Fibroblast of the aortic adventitia (primary cell): Measurements from ENCODE around the gene PSMD1. TPM values are rescaled to one million over a fixed set of nuclear protein-coding genes. Genes with fewer than 3 reads are reported as not detected.

Source experiments
- DNase-seq: peaks from one replicate; pipeline ENCODE4 v3.0.0-alpha.2; 2010; ENCODE audit warnings: low read depth
- H3K4me3 ChIP-seq: 2 replicates; pipeline ENCODE4 v1.5.1; 2011; ENCODE audit warnings: low read depth, mild to moderate bottlenecking, control low read depth, low read length, moderate library complexity
- total RNA-seq: library from RNA; depleted of rRNA; stranded (reverse); fragments of >200 nt; gene quantifications from 2 replicates; pipeline ENCODE4 v1.2.3, GENCODE V29; 2012; ENCODE audit warnings: low replicate concordance
- TF ChIP-seq, protein P1 (sequence below): IDR thresholded peaks from 2 replicates; pipeline ENCODE4 v1.5.1; 2011; ENCODE audit warnings: mild to moderate bottlenecking, low read length, control low read depth, inconsistent platforms; ENCODE audit not compliant: insufficient read depth

Gene PSMD1
- total RNA-seq, 1 donor, result 127 TPM

DNA sequence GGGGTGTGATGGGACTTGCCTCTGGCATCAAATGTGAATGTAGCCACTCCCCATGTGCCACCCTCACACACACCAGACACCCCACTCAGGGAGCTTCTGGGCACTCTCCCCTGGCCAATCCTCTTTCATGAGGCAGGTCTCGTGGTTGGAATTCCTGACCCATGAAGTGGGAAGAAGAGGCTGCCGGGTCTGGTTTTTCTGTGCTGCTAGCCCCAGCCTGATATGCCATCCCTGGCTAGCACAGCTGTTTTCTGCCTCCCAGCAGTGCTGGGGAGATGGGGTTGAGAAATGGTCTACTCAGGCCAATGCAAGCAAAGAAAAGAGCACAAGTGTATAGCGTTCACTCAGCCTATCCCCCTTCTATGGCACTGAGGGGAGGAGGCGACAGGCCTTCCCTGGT is 20.5 kb upstream of the PSMD1 start:
- no peak for DNase-seq
- no peak overlapping the region for H3K4me3 ChIP-seq
- TF ChIP-seq, protein P1, sequence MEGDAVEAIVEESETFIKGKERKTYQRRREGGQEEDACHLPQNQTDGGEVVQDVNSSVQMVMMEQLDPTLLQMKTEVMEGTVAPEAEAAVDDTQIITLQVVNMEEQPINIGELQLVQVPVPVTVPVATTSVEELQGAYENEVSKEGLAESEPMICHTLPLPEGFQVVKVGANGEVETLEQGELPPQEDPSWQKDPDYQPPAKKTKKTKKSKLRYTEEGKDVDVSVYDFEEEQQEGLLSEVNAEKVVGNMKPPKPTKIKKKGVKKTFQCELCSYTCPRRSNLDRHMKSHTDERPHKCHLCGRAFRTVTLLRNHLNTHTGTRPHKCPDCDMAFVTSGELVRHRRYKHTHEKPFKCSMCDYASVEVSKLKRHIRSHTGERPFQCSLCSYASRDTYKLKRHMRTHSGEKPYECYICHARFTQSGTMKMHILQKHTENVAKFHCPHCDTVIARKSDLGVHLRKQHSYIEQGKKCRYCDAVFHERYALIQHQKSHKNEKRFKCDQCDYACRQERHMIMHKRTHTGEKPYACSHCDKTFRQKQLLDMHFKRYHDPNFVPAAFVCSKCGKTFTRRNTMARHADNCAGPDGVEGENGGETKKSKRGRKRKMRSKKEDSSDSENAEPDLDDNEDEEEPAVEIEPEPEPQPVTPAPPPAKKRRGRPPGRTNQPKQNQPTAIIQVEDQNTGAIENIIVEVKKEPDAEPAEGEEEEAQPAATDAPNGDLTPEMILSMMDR, result no peak

DNA sequence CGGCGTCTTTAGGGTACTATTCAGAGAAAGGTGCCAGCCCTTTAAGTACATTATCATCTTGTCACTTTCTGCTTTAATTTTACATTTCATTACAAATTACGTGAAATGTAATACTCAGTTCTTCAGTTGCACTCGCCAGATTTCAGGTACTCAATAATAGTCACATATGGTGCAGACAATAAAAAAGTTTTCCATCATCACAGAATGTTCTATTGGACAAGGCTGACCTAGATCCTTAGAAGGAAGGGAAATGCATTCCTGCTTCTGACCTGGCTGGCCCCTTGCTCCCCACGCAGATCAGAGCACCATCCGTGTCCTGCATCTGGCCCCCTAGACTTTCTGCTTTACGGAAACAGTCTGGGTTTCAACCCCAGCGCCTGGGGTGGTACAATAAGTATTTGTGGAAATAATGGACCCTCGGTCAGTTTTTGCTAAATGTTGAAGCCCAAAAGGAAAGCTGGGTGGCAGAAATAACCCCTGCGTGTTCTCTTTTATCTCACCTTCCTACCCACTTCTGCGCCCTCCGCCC is 20.0 kb upstream of the PSMD1 start:
- no peak overlapping the region for H3K4me3 ChIP-seq
- TF ChIP-seq, protein P1, result no peak
- no peak for DNase-seq

DNA sequence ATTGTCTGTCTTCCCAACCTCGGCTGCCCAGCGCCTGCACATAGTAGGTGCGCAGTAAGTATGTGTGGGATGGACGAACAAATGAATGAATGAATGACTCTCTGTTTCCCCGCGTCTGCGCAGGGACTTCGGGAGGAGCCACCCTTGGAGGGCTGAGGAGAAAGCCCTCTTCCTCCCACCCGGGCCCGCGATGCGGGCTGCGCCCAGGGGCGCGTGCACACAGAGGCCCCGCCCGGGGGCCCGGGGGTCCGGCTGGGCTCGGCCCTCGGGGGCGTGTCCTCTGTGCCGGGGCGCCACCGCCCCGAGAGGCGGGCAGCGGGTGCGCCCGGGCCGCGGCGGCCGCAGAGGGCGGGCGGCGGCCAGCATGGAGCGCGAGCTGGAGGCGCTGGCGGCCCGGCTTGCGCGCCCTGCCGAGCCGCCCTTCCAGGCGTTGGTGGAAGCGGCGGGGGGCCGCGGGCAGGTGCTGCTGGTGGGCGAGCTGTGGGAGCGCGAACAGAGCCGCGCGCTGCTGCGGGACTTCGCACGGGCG is 19.4 kb upstream of the PSMD1 start, which contains the start of gene C2orf72:
C2orf72 (plus strand) TSS at position 322 of the 529 bp plus-strand sequence; CDS start at position 365, 43 bp downstream.
- peak within 1 kb of the TSS; percentile 17 for H3K4me3 ChIP-seq
- no peak for DNase-seq
- TF ChIP-seq, protein P1, result no peak

DNA sequence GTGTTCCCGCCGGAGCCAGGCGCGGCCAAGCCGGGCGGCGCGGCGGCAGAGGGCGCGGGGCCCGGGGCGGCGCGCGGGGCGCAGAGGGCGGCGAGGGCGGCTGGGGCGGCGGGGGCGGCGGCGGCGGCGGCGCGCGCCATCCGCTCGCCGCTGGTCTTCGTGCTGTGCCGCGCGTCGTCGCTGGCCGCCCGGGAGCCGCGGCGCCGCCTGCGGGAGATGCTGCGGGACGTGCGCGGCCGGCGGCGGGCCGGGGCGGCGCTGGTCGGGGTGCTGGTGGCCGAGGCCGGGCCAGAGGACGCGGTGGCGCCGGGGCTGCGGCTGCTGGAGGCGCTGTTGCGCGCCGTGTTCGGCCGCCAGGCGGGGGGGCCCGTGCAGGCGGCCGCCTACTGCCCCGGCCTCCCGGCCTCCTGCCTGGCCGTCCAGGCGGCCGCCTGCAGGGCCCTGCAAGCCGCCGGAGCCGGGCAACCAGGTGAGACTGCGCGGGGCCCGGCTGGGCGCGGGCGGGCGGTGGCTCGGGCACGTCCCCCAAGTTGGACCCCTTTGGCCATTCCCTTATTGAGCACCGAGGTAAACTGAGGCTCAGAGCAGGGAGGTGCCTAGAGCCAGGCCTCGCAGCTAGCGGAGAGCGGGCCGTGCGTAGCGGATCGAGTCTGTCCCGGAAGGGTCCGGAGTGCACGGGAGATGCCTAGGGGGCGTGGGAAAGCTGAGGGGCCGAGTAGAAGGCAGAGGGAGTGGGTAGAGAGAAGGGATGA is 18.8 kb upstream of the PSMD1 start:
- TF ChIP-seq, protein P1, result no peak
- H3K4me3 ChIP-seq, result peak overlapping the region; percentile 17
- DNase-seq, result no peak

DNA sequence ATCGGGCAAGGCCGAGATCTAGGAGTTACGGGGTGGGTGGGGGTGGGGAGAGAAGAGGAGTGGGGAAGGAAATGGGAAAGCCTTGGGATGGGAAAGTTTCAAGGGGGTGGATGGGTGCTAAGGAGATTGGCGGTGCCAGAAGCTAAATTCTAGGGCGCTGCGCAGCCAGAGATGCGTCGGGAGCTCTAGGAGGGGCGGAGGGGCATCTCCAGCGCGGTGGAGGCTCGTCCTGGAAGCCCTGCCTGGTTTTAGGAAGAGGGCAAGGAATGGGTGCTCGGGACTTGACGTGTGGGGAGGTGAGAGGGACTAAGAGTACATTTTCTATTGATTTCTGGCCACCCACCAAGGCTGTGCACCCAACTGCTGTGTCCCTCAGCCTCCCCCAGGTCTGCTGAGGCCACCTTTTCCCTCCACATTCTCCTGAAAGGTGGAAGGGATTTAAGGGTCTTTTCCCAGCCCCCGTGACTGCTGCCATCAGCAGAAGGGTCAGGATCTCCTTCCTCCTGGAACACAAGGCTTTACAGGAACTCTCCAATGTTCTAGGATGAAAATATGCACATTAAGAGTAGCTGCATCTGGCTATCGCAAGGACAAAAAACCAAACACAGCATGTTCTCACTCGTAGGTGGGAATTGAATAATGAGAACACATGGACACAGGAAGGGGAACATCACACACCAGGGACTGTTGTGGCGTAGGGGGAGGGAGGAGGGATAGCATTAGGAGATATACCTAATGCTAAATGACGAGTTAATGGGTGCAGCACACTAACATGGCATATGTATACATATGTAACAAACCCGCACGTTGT is 18.0 kb upstream of the PSMD1 start:
- no peak overlapping the region for H3K4me3 ChIP-seq
- DNase-seq, result no peak
- TF ChIP-seq, protein P1, result no peak

DNA sequence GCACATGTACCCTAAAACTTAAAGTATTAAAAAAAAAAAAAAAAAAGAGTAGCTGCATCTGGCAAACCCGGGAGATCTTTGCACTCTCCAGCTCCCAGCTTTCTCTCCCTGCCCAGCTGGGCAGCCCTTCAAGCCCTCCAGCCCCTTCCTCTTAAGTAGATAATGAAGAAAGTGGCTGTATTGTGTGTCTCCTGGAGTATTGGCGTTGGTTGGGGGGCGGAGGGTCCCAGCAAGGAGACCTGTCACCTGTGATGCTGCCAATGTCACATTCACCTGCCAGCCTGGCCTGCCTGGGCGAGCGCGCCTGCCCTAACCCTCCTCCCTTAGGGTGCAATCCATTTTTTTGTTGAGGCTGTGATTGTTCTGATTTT is 17.4 kb upstream of the PSMD1 start:
- no peak for DNase-seq
- no peak overlapping the region for H3K4me3 ChIP-seq
- TF ChIP-seq, protein P1, result no peak
